G401 (cell line): ENCODE data around the gene ATP10B. TPM values are rescaled to one million over a fixed set of nuclear protein-coding genes. Genes with fewer than 3 reads are reported as not detected.

Source experiments
- DNase-seq: peaks from one replicate; pipeline ENCODE4 v3.0.0-alpha.2; 2015; ENCODE audit warnings: low spot score
- in situ Hi-C: cut with HindIII; loops from 2 replicates; pipeline ENCODE4 v1.10.0; 2016; ENCODE audit warnings: low sequenced_read_pairs, mixed read lengths
- total RNA-seq: library from RNA; depleted of rRNA; stranded (reverse); fragments of >200 nt; shearing (Covaris generic); gene quantifications from 2 replicates; pipeline ENCODE4 v1.2.3, GENCODE V29; 2014

Gene ATP10B
- total RNA-seq, 1 experiment from 2014 or later: not detected

- in situ Hi-C loops: no loop called here
Observed at GRCh38 chr5:160702934-160703333, 149.1 kb downstream of the ATP10B start.

GRCh38 chr5:160702311-160702803 is 149.7 kb downstream of the ATP10B start:
- in situ Hi-C loops: no loop called here
- no peak for DNase-seq

More at GRCh38 chr5:160702934-160703333, 149.1 kb downstream of the ATP10B start:
- DNase-seq: no peak

GRCh38 chr5:160701403-160701802 is 150.6 kb downstream of the ATP10B start:
- in situ Hi-C loops: no loop called here
- DNase-seq: no peak

GRCh38 chr5:160699301-160699700 is 152.7 kb downstream of the ATP10B start:
- in situ Hi-C loops: no loop called here
- no peak for DNase-seq

- DNase-seq: no peak
- in situ Hi-C loops: no loop called here
Observed at GRCh38 chr5:160697281-160697680, 154.7 kb downstream of the ATP10B start.

GRCh38 chr5:160694896-160695295 is 157.1 kb downstream of the ATP10B start:
- in situ Hi-C loops: no loop called here
- no peak for DNase-seq

GRCh38 chr5:160693831-160694465 is 158.1 kb downstream of the ATP10B start:
- in situ Hi-C loops: no loop called here
- DNase-seq: peak; percentile 13

- no peak for DNase-seq
- in situ Hi-C loops: no loop called here
Observed at GRCh38 chr5:160692271-160692670, 159.7 kb downstream of the ATP10B start.

- in situ Hi-C loops: no loop called here
- DNase-seq: no peak
Observed at GRCh38 chr5:160685695-160686094, 166.3 kb downstream of the ATP10B start.

GRCh38 chr5:160685219-160685618 is 166.8 kb downstream of the ATP10B start:
- in situ Hi-C loops: no loop called here
- no peak for DNase-seq

GRCh38 chr5:160679567-160680309 is 172.3 kb downstream of the ATP10B start:
- no peak for DNase-seq
- in situ Hi-C loops: no loop called here

- no peak for DNase-seq
- in situ Hi-C loops: no loop called here
Observed at GRCh38 chr5:160675988-160676387, 176.0 kb downstream of the ATP10B start.

GRCh38 chr5:160674901-160675300 is 177.1 kb downstream of the ATP10B start:
- in situ Hi-C loops: no loop called here
- DNase-seq: no peak

- in situ Hi-C loops: no loop called here
- DNase-seq: no peak
Observed at GRCh38 chr5:160672521-160672920, 179.5 kb downstream of the ATP10B start.

GRCh38 chr5:160668356-160668755 is 183.7 kb downstream of the ATP10B start:
- in situ Hi-C loops: no loop called here
- DNase-seq: no peak

GRCh38 chr5:160667160-160667559 is 184.9 kb downstream of the ATP10B start:
- no peak for DNase-seq
- in situ Hi-C loops: no loop called here

- in situ Hi-C loops: no loop called here
- no peak for DNase-seq
Observed at GRCh38 chr5:160665460-160665859, 186.6 kb downstream of the ATP10B start.

- in situ Hi-C loops: no loop called here
- DNase-seq: no peak
Observed at GRCh38 chr5:160660132-160660531, 191.9 kb downstream of the ATP10B start.

- in situ Hi-C loops: no loop called here
- DNase-seq: no peak
Observed at GRCh38 chr5:160657622-160658458, 194.2 kb downstream of the ATP10B start.

GRCh38 chr5:160657068-160657507 is 194.9 kb downstream of the ATP10B start:
- in situ Hi-C loops: no loop called here
- no peak for DNase-seq
